Ureter (tissue), 1 donor: ENCODE data around the gene PLAC1. TPM values are rescaled to one million over a fixed set of nuclear protein-coding genes. Genes with fewer than 3 reads are reported as not detected.

Source experiments
- DNase-seq: peaks from one replicate; pipeline ENCODE4 v3.0.0-alpha.2; 2020; ENCODE audit warnings: low spot score
- total RNA-seq: library from RNA; stranded (reverse); gene quantifications from one replicate; pipeline ENCODE4 v1.2.4, GENCODE V29; 2023
- donor health status: DM: yes; HTN: yes; CAD: no.

PLAC1 gene
- total RNA-seq, 1 donor from 2014 or later = 0.42 TPM

- DNase-seq = peak; percentile 54
Measured at GRCh38 chrX:134631426-134632346, 26.6 kb downstream of the PLAC1 start.

GRCh38 chrX:134628663-134629062 is 29.6 kb downstream of the PLAC1 start:
- DNase-seq = no peak

GRCh38 chrX:134626434-134626833 is 31.8 kb downstream of the PLAC1 start:
- no peak for DNase-seq

GRCh38 chrX:134625315-134625718 is 33.0 kb downstream of the PLAC1 start:
- DNase-seq = no peak

- no peak for DNase-seq
Measured at GRCh38 chrX:134624046-134624430, 34.2 kb downstream of the PLAC1 start.

GRCh38 chrX:134623293-134624045 is 34.8 kb downstream of the PLAC1 start:
- no peak for DNase-seq

GRCh38 chrX:134622813-134623185 is 35.5 kb downstream of the PLAC1 start:
- no peak for DNase-seq

GRCh38 chrX:134622056-134622812 is 36.0 kb downstream of the PLAC1 start:
- no peak for DNase-seq

GRCh38 chrX:134619838-134620237 is 38.4 kb downstream of the PLAC1 start:
- DNase-seq = no peak

- no peak for DNase-seq
Measured at GRCh38 chrX:134613396-134613795, 44.9 kb downstream of the PLAC1 start.

- no peak for DNase-seq
Measured at GRCh38 chrX:134608153-134608552, 50.1 kb downstream of the PLAC1 start.

GRCh38 chrX:134607523-134607922 is 50.7 kb downstream of the PLAC1 start:
- no peak for DNase-seq

GRCh38 chrX:134604701-134605311 is 53.5 kb downstream of the PLAC1 start:
- DNase-seq = no peak

GRCh38 chrX:134603806-134604700 is 54.2 kb downstream of the PLAC1 start:
- no peak for DNase-seq

GRCh38 chrX:134602410-134602809 is 55.9 kb downstream of the PLAC1 start:
- DNase-seq = no peak

GRCh38 chrX:134601240-134601765 is 57.0 kb downstream of the PLAC1 start:
- DNase-seq = no peak

GRCh38 chrX:134600714-134601113 is 57.6 kb downstream of the PLAC1 start:
- DNase-seq = no peak

- no peak for DNase-seq
Measured at GRCh38 chrX:134599184-134599914, 58.9 kb downstream of the PLAC1 start.

GRCh38 chrX:134592303-134592702 is 66.0 kb downstream of the PLAC1 start:
- no peak for DNase-seq

- no peak for DNase-seq
Measured at GRCh38 chrX:134591502-134591901, 66.8 kb downstream of the PLAC1 start.
